Neural cell (in vitro differentiated cells): ENCODE measurements around the gene SECISBP2. TPM values are rescaled to one million over a fixed set of nuclear protein-coding genes. Genes with fewer than 3 reads are reported as not detected.
"Not testable (repeated sequence)": the region's sequence is repeated elsewhere in the genome, so short reads cannot be mapped to it uniquely, and the experiment has no call there.

Source experiments
- H2AFZ ChIP-seq: fragments of 200-600, 300-800 bp; sonication (generic), shearing (Covaris generic); 2 replicates; pipeline ENCODE4 v1.6.0; 2014; ENCODE audit warnings: low read depth, mild to moderate bottlenecking, antibody characterized with exemption, low read length, moderate library complexity
- H3F3A ChIP-seq: fragments of 200-600 bp; shearing (Covaris generic); 2 replicates; pipeline ENCODE4 v1.6.1; 2016; ENCODE audit warnings: mild to moderate bottlenecking, moderate library complexity, mixed read lengths, antibody characterized with exemption, low read length; ENCODE audit not compliant: insufficient read depth, poor library complexity, severe bottlenecking
- H3K27ac ChIP-seq: fragments of 200-600, 300-800 bp; sonication (generic), shearing (Covaris generic); 2 replicates; pipeline ENCODE4 v1.5.1; 2014; ENCODE audit warnings: mild to moderate bottlenecking, low read length, moderate library complexity
- H3K27me3 ChIP-seq: fragments of 300-800, 200-600 bp; sonication (generic), shearing (Covaris generic); 2 replicates; pipeline ENCODE4 v1.6.0; 2014; ENCODE audit warnings: mild to moderate bottlenecking, low read depth, low read length, moderate library complexity; ENCODE audit not compliant: insufficient read depth
- H3K36me3 ChIP-seq: fragments of 300-800, 200-600 bp; sonication (generic), shearing (Covaris generic); 2 replicates; pipeline ENCODE4 v1.5.1; 2014; ENCODE audit warnings: mild to moderate bottlenecking, antibody characterized with exemption, low read length, moderate library complexity; ENCODE audit not compliant: insufficient read depth
- H3K4me2 ChIP-seq: fragments of 300-800, 200-600 bp; sonication (generic), shearing (Covaris generic); 2 replicates; pipeline ENCODE4 v1.6.0; 2014; ENCODE audit warnings: mild to moderate bottlenecking, low read length
- H3K4me3 ChIP-seq: fragments of 300-800, 200-600 bp; sonication (generic), shearing (Covaris generic); 2 replicates; pipeline ENCODE4 v1.5.1; 2014; ENCODE audit warnings: mild to moderate bottlenecking, low read length, moderate library complexity
- H3K79me2 ChIP-seq: fragments of 200-600 bp; shearing (Covaris generic); replicated peaks from 2 replicates; pipeline ENCODE4 v1.6.0; 2014; ENCODE audit warnings: mild to moderate bottlenecking, low read length, moderate library complexity; ENCODE audit not compliant: insufficient read depth
- H3K9ac ChIP-seq: fragments of 300-800, 200-600 bp; sonication (generic), shearing (Covaris generic); 2 replicates; pipeline ENCODE4 v1.6.1; 2016; ENCODE audit warnings: mild to moderate bottlenecking, low read length, mixed read lengths
- H3K9me2 ChIP-seq: fragments of 200-600 bp; shearing (Covaris generic); 2 replicates; pipeline ENCODE4 v1.6.1; 2016; ENCODE audit warnings: mild to moderate bottlenecking, low read length, mixed read lengths; ENCODE audit not compliant: insufficient read depth
- H3K9me3 ChIP-seq: fragments of 200-600, 300-800 bp; sonication (generic), shearing (Covaris generic); 2 replicates; pipeline ENCODE4 v1.6.1; 2016; ENCODE audit warnings: mild to moderate bottlenecking, mixed run types, low read length, moderate library complexity, mixed read lengths
- H4K20me1 ChIP-seq: fragments of 200-600 bp; shearing (Covaris generic); 2 replicates; pipeline ENCODE4 v1.6.1; 2016; ENCODE audit warnings: mild to moderate bottlenecking, mixed run types; ENCODE audit not compliant: insufficient read depth
- CTCF ChIP-seq: fragments of 450-650 bp; IDR thresholded peaks from 2 replicates; pipeline ENCODE4 v1.5.1; 2014; ENCODE audit warnings: antibody characterized with exemption, mild to moderate bottlenecking, moderate library complexity; ENCODE audit not compliant: poor library complexity, severe bottlenecking
- EP300 ChIP-seq: fragments of 450-650 bp; conservative IDR thresholded peaks from 2 replicates; pipeline ENCODE4 v1.6.1; 2014; ENCODE audit warnings: antibody characterized with exemption, mild to moderate bottlenecking, moderate library complexity; ENCODE audit not compliant: poor library complexity, severe bottlenecking
- EZH2 ChIP-seq: fragments of 200-600, 300-800 bp; shearing (Covaris generic), sonication (generic); IDR thresholded peaks from 2 replicates; pipeline ENCODE4 v1.6.1; 2014; ENCODE audit warnings: antibody characterized with exemption, low read length, borderline replicate concordance, mild to moderate bottlenecking; ENCODE audit not compliant: insufficient read depth, poor library complexity, severe bottlenecking
- MXI1 ChIP-seq: fragments of 450-650 bp; conservative IDR thresholded peaks from 2 replicates; pipeline ENCODE4 v1.6.1; 2014; ENCODE audit warnings: antibody characterized with exemption, mild to moderate bottlenecking; ENCODE audit not compliant: poor library complexity, severe bottlenecking
- POLR2AphosphoS5 ChIP-seq: IDR thresholded peaks from 2 replicates; pipeline ENCODE4 v1.6.1; 2012
- RAD21 ChIP-seq: fragments of 450-650 bp; conservative IDR thresholded peaks from 2 replicates; pipeline ENCODE4 v1.6.1; 2014; ENCODE audit warnings: antibody characterized with exemption, mild to moderate bottlenecking, moderate library complexity
- SMC3 ChIP-seq: fragments of 450-650 bp; conservative IDR thresholded peaks from 2 replicates; pipeline ENCODE4 v1.6.1; 2014; ENCODE audit warnings: antibody characterized with exemption, mild to moderate bottlenecking, moderate library complexity; ENCODE audit not compliant: poor library complexity
- TAF1 ChIP-seq: IDR thresholded peaks from 2 replicates; pipeline ENCODE4 v1.6.1; 2012; ENCODE audit warnings: low read depth
- polyA plus RNA-seq: library from polyadenylated mRNA; depleted of rRNA; stranded (reverse); fragments of >200 nt; gene quantifications from 2 replicates; pipeline ENCODE4 v1.2.3, GENCODE V29; 2014
- TF ChIP-seq, protein P1 (sequence below): IDR thresholded peaks from 2 replicates; pipeline ENCODE4 v1.6.1; 2012; ENCODE audit warnings: borderline replicate concordance

The SECISBP2 gene
- polyA plus RNA-seq, 1 donor from 2014 or later = 121 TPM

GRCh38 chr9:89342948-89343347 lies 24.6 kb downstream of the SECISBP2 start:
- no peak overlapping the region for H3K27ac ChIP-seq
- H3F3A ChIP-seq = no peaks in the 10 kb centered on the region
- H3K4me3 ChIP-seq = no peak overlapping the region
- H3K9me2 ChIP-seq = no peaks in the 10 kb centered on the region
- no peaks in the 10 kb centered on the region for H4K20me1 ChIP-seq
- peaks cover 2% of the 10 kb centered on the region for H3K79me2 ChIP-seq
- H3K27me3 ChIP-seq = no peaks in the 10 kb centered on the region
- H3K9me3 ChIP-seq = no peaks in the 10 kb centered on the region
- H3K4me2 ChIP-seq = no peak overlapping the region
- H3K36me3 ChIP-seq = peaks cover 40% of the 10 kb centered on the region
- no peak overlapping the region for H3K9ac ChIP-seq
- no peak overlapping the region for H2AFZ ChIP-seq
- TF ChIP-seq EP300 = no peak
- no peak for TF ChIP-seq SMC3
- no peak for TF ChIP-seq POLR2AphosphoS5
- TF ChIP-seq RAD21 = no peak
- TF ChIP-seq MXI1 = no peak
- TF ChIP-seq EZH2 = no peak
- TF ChIP-seq CTCF = no peak
- TF ChIP-seq, protein P1, sequence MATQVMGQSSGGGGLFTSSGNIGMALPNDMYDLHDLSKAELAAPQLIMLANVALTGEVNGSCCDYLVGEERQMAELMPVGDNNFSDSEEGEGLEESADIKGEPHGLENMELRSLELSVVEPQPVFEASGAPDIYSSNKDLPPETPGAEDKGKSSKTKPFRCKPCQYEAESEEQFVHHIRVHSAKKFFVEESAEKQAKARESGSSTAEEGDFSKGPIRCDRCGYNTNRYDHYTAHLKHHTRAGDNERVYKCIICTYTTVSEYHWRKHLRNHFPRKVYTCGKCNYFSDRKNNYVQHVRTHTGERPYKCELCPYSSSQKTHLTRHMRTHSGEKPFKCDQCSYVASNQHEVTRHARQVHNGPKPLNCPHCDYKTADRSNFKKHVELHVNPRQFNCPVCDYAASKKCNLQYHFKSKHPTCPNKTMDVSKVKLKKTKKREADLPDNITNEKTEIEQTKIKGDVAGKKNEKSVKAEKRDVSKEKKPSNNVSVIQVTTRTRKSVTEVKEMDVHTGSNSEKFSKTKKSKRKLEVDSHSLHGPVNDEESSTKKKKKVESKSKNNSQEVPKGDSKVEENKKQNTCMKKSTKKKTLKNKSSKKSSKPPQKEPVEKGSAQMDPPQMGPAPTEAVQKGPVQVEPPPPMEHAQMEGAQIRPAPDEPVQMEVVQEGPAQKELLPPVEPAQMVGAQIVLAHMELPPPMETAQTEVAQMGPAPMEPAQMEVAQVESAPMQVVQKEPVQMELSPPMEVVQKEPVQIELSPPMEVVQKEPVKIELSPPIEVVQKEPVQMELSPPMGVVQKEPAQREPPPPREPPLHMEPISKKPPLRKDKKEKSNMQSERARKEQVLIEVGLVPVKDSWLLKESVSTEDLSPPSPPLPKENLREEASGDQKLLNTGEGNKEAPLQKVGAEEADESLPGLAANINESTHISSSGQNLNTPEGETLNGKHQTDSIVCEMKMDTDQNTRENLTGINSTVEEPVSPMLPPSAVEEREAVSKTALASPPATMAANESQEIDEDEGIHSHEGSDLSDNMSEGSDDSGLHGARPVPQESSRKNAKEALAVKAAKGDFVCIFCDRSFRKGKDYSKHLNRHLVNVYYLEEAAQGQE = no peak
- TF ChIP-seq TAF1 = no peak

DNA sequence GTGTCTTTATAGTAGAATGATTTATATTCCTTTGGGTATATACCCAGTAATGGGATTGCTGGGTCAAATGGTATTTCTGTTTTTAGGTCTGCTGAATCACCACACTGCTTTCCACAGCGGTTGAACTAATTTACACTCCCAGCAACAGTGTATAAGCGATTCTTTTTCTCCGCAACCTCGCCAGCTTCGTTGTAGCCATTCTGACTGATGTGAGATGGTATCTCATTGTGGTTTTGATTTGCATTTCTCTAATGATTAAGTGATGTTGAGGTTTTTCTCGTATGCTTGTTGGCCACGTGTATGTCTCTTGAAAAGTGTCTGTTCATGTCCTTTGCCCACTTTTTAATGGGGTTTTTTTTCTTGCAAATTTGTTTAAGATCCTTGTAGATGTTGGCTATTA lies 25.5 kb downstream of the SECISBP2 start:
- not testable (repeated sequence) for H3K9me2 ChIP-seq

DNA sequence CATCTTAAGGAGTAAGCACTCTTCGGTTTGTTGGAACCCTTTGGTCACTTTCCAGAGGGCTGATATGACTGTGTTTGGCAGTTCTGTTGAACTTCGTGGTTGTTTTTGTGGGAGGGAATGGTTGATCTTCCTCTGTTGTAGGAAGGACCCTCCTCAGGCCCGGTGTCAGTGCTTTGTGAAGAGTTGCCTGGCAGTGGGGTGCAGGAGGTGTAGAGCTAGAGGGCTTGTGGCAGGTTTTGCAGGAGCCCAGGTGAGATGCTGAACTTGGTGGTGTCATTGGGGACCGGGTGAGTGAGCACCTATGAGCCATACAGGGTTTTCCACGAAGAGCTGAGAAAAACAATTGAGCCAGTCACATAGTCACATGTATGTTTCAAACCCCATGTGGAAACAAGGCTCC lies 27.2 kb downstream of the SECISBP2 start:
- Histone ChIP-seq H3K4me2 (no peak overlapping the region), H3K27ac (no peak overlapping the region), H4K20me1 (no peaks in the 10 kb centered on the region), H3K9ac (no peak overlapping the region), H3F3A (no peaks in the 10 kb centered on the region), H3K4me3 (no peak overlapping the region), H3K36me3 (peaks cover 33% of the 10 kb centered on the region), H3K9me2 (no peaks in the 10 kb centered on the region), H2AFZ (no peak overlapping the region), H3K79me2 (no peaks in the 10 kb centered on the region), H3K9me3 (no peaks in the 10 kb centered on the region), H3K27me3 (no peaks in the 10 kb centered on the region)
- TF ChIP-seq RAD21 (no peak), EZH2 (no peak), MXI1 (no peak), TAF1 (no peak), POLR2AphosphoS5 (no peak), SMC3 (no peak), EP300 (no peak), CTCF (no peak)
- TF ChIP-seq, protein P1 = no peak

More for the DNA sequence above, 25.5 kb downstream of the SECISBP2 start:
- not testable (repeated sequence) for H3K9ac ChIP-seq, H3K4me2 ChIP-seq, H3K27ac ChIP-seq, H3K9me3 ChIP-seq, H3K27me3 ChIP-seq, H3K79me2 ChIP-seq, H4K20me1 ChIP-seq, H3F3A ChIP-seq, H2AFZ ChIP-seq, H3K4me3 ChIP-seq
- H3K36me3 ChIP-seq = peaks cover 38% of the 10 kb centered on the region
